SK-N-SH treated with all-trans-retinoic acid at 6 μM for 48 hours (cell line): ENCODE data around the gene DENND5B.
A peak's percentile ranks its signal among the peaks of the same experiment; 100 is the strongest.

Source experiments
- ATAC-seq: fragments of 200-7000 bp; cut with Tn5 transposase; 3 replicates; pipeline ENCODE4 v1.9.1; 2020; ENCODE audit warnings: mild to moderate bottlenecking, moderate library complexity
- ESRRG ChIP-seq: fragments of 250-450 bp; sonication (Bioruptor Pico); IDR thresholded peaks from 2 replicates; pipeline ENCODE4 v1.6.1; 2021; ENCODE audit warnings: mild to moderate bottlenecking
- GLIS3 ChIP-seq: fragments of 250-450 bp; sonication (Bioruptor Pico); IDR thresholded peaks from 2 replicates; pipeline ENCODE4 v1.5.0; 2020; ENCODE audit warnings: mild to moderate bottlenecking, moderate library complexity
- OSR1 ChIP-seq: fragments of 250-450 bp; sonication (Bioruptor Pico); IDR thresholded peaks from 2 replicates; pipeline ENCODE4 v1.8.0; 2022; ENCODE audit warnings: moderate library complexity, mild to moderate bottlenecking, inconsistent platforms
- PPARA ChIP-seq: fragments of 250-450 bp; sonication (Bioruptor Pico); IDR thresholded peaks from 2 replicates; pipeline ENCODE4 v1.5.0; 2020; ENCODE audit warnings: mild to moderate bottlenecking, borderline replicate concordance
- TCF4 ChIP-seq: fragments of 250-450 bp; sonication (Bioruptor Pico); IDR thresholded peaks from 2 replicates; pipeline ENCODE4 v1.8.0; 2021; ENCODE audit warnings: mild to moderate bottlenecking, moderate library complexity, borderline replicate concordance
- TOX ChIP-seq: fragments of 250-450 bp; sonication (Bioruptor Pico); IDR thresholded peaks from 2 replicates; pipeline ENCODE4 v1.8.0; 2021; ENCODE audit warnings: mild to moderate bottlenecking, moderate library complexity, borderline replicate concordance
- ZC3H10 ChIP-seq: fragments of 250-450 bp; sonication (Bioruptor Pico); IDR thresholded peaks from 2 replicates; pipeline ENCODE4 v1.5.1; 2021; ENCODE audit warnings: mild to moderate bottlenecking, moderate library complexity
- ZFP3 ChIP-seq: fragments of 250-450 bp; sonication (Bioruptor Pico); IDR thresholded peaks from 2 replicates; pipeline ENCODE4 v1.5.0; 2020; ENCODE audit warnings: mild to moderate bottlenecking, moderate library complexity
- ZFP30 ChIP-seq: fragments of 450-650 bp; formaldehyde crosslinking; IDR thresholded peaks from 2 replicates; pipeline ENCODE4 v1.5.0; 2022; ENCODE audit warnings: mild to moderate bottlenecking, moderate library complexity
- TF ChIP-seq, protein P1 (sequence below): fragments of 250-450 bp; sonication (Bioruptor Pico); IDR thresholded peaks from 2 replicates; pipeline ENCODE4 v1.8.0; 2021; ENCODE audit warnings: low read depth, mild to moderate bottlenecking, moderate library complexity, borderline replicate concordance
- TF ChIP-seq, protein P2 (sequence below): fragments of 250-450 bp; sonication (Bioruptor Pico); IDR thresholded peaks from 2 replicates; pipeline ENCODE4 v1.8.0; 2020; ENCODE audit warnings: mild to moderate bottlenecking, moderate library complexity, borderline replicate concordance
- TF ChIP-seq, protein P3 (sequence below): fragments of 250-450 bp; sonication (Bioruptor Pico); IDR thresholded peaks from 2 replicates; pipeline ENCODE4 v1.5.1; 2021; ENCODE audit warnings: mild to moderate bottlenecking, moderate library complexity
- TF ChIP-seq, protein P4 (sequence below): fragments of 250-450 bp; sonication (Bioruptor Pico); IDR thresholded peaks from 2 replicates; pipeline ENCODE4 v1.5.1; 2020; ENCODE audit warnings: low read depth, mild to moderate bottlenecking, moderate library complexity

Gene DENND5B

DNA sequence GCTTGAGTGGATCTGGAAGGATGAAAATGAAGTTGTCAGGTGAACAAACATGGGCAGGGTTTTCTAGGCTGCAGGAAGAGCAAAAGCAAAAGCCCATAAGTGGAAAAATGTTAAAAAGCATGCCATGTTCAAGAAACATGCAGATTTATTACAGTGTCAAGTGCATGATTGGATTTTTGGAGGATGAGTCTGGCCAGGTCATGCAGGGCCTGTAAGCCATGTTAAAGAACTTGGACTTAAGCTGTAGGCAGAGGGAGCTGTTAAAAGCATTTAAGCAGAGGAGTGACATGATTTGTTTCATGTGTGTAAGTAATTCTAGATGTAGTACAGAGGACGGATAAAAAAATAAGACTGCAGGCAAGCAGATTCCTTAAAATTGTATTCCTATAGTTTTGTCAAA, 248.7 kb downstream of the DENND5B start:
- no peak for TF ChIP-seq TCF4 (CRISPR knock-in tag)
- TF ChIP-seq ZFP3, result no peak
- peak; percentile 51; the same call in 2 of the 3 replicates for ATAC-seq

DNA sequence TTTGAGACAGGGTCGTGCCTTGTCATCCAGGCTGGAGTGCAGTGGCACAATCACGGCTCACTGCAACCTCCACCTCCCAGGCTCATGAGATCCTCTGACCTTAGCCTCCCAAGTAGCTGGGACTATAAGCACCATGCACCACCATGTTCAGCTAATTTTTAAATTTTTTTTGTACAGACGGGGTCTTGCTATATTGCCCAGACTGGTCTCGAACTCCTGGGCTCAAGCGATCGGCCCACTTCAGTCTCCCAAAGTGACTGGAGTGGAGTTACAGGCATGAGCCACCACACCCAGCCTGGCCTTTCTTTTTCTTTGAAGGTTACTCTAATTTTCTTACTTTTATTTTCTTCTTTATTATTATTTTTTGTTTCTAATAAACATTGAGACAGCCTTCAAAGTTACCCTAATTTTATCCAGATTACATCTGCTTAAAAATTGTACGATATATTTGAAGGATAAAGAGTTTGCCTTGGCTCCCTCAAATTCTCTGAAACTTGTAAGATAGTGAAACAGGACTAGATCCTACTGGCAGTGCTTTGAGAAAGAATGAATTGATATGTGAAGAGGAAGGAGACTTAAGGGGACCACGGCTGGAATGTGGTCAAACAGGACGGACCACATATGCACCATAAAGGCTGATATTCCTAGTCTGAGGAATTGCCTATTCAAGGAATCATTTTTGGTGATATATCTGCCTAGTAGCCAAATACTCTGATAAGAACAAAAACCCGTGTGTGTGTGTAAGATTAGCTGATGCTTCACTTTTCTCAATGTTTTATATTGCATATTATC, 250.9 kb downstream of the DENND5B start:
- TF ChIP-seq OSR1 (CRISPR knock-in tag) (no peak), PPARA (CRISPR knock-in tag) (no peak), GLIS3 (CRISPR knock-in tag) (no peak), ESRRG (CRISPR knock-in tag) (no peak), TOX (CRISPR knock-in tag) (no peak), ZC3H10 (CRISPR knock-in tag) (no peak), ZFP30 (no peak)
- TF ChIP-seq, protein P1, sequence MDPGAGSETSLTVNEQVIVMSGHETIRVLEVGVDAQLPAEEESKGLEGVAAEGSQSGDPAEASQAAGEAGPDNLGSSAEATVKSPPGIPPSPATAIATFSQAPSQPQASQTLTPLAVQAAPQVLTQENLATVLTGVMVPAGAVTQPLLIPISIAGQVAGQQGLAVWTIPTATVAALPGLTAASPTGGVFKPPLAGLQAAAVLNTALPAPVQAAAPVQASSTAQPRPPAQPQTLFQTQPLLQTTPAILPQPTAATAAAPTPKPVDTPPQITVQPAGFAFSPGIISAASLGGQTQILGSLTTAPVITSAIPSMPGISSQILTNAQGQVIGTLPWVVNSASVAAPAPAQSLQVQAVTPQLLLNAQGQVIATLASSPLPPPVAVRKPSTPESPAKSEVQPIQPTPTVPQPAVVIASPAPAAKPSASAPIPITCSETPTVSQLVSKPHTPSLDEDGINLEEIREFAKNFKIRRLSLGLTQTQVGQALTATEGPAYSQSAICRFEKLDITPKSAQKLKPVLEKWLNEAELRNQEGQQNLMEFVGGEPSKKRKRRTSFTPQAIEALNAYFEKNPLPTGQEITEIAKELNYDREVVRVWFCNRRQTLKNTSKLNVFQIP, result no peak
- TF ChIP-seq, protein P2, sequence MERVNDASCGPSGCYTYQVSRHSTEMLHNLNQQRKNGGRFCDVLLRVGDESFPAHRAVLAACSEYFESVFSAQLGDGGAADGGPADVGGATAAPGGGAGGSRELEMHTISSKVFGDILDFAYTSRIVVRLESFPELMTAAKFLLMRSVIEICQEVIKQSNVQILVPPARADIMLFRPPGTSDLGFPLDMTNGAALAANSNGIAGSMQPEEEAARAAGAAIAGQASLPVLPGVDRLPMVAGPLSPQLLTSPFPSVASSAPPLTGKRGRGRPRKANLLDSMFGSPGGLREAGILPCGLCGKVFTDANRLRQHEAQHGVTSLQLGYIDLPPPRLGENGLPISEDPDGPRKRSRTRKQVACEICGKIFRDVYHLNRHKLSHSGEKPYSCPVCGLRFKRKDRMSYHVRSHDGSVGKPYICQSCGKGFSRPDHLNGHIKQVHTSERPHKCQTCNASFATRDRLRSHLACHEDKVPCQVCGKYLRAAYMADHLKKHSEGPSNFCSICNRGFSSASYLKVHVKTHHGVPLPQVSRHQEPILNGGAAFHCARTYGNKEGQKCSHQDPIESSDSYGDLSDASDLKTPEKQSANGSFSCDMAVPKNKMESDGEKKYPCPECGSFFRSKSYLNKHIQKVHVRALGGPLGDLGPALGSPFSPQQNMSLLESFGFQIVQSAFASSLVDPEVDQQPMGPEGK (CRISPR knock-in tag), result no peak
- TF ChIP-seq, protein P3, sequence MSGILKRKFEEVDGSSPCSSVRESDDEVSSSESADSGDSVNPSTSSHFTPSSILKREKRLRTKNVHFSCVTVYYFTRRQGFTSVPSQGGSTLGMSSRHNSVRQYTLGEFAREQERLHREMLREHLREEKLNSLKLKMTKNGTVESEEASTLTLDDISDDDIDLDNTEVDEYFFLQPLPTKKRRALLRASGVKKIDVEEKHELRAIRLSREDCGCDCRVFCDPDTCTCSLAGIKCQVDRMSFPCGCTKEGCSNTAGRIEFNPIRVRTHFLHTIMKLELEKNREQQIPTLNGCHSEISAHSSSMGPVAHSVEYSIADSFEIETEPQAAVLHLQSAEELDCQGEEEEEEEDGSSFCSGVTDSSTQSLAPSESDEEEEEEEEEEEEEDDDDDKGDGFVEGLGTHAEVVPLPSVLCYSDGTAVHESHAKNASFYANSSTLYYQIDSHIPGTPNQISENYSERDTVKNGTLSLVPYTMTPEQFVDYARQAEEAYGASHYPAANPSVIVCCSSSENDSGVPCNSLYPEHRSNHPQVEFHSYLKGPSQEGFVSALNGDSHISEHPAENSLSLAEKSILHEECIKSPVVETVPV (CRISPR knock-in tag), result no peak
- TF ChIP-seq, protein P4, sequence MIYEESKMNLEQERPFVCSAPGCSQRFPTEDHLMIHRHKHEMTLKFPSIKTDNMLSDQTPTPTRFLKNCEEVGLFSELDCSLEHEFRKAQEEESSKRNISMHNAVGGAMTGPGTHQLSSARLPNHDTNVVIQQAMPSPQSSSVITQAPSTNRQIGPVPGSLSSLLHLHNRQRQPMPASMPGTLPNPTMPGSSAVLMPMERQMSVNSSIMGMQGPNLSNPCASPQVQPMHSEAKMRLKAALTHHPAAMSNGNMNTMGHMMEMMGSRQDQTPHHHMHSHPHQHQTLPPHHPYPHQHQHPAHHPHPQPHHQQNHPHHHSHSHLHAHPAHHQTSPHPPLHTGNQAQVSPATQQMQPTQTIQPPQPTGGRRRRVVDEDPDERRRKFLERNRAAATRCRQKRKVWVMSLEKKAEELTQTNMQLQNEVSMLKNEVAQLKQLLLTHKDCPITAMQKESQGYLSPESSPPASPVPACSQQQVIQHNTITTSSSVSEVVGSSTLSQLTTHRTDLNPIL (CRISPR knock-in tag), result no peak
- TF ChIP-seq, all 23 proteins: peak for 0
- no peak for ATAC-seq

DNA sequence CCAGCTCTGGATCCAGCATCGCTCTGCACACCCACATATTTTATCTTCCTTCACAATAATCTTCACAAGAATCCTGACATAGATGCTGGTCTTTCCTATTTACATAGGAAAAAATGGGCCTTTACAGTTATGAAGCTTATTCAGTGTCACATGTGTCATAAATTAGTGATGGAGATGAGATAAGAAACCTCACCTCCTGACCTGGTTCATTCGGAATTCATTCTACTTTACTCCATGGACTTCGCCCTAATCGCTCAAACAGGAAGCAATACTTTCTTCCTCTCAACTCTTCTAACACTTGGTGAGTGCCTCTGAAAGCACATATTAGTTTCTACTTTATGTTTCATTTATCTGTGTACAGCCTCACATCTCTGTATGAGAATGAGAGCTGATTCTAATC, 253.0 kb downstream of the DENND5B start:
- no peak for ATAC-seq
- no peak for TF ChIP-seq ZFP3
